Stimulated activated CD8-positive, alpha-beta memory T cell treated with anti-CD3 and anti-CD28 coated beads, Interleukin-15, amount 100 ng/mL, for 1 hour (primary cell): Measurements from ENCODE around the gene RBFOX2.
"Not testable (repeated sequence)": the region's sequence is repeated elsewhere in the genome, so short reads cannot be mapped to it uniquely, and the experiment has no call there.

ENCODE experiments used
- DNase-seq: peaks from one replicate; pipeline ENCODE4 v3.0.0-alpha.2; 2020; ENCODE audit warnings: low read depth

RBFOX2 gene

DNA sequence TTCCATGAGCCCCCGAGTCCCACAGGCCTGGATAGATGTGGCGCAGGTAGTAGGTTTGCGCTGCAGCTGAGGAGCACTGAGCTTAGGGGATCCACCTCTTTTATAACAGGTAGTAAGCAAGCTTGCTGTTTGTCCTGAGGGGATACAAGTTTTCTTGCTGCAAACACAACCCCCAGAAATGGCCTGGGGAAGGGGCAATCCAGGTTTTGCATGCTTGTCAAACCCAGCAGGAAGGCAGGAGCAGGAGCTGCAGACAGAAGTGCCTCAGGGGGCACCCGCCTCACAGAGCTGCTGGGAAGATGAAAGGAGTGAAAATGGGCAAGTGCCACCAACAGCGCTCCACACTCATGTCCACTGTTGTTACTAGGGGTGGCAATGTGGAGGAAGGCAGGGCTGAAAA, 292.5 kb downstream of the RBFOX2 start:
- DNase-seq: no peak

DNA sequence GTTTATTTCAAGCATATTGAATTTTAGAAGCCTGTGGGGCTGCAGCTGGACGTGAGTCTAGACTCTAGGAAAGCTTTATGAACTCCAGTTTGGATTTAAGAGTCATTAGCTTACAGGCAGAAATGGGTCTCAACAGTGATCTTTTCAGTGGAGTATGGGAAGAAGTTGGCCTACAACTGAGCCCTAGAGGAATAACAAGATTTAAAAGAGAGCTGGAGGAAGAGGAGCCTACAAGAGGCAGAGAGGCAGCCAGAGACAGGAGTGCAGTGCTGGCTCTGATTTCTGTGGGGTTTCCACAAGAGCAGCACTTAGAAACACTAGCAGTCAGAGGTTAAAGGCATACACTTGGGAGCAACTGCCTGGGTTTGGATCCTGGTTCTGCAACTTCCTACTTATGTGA, 293.1 kb downstream of the RBFOX2 start:
- no peak for DNase-seq

- no peak for DNase-seq
Measured at GRCh38 chr22:35734517-35734827, 294.2 kb downstream of the RBFOX2 start.

- no peak for DNase-seq
Measured at GRCh38 chr22:35733791-35734516, 294.7 kb downstream of the RBFOX2 start.

GRCh38 chr22:35733036-35733435, 295.6 kb downstream of the RBFOX2 start:
- no peak for DNase-seq

DNA sequence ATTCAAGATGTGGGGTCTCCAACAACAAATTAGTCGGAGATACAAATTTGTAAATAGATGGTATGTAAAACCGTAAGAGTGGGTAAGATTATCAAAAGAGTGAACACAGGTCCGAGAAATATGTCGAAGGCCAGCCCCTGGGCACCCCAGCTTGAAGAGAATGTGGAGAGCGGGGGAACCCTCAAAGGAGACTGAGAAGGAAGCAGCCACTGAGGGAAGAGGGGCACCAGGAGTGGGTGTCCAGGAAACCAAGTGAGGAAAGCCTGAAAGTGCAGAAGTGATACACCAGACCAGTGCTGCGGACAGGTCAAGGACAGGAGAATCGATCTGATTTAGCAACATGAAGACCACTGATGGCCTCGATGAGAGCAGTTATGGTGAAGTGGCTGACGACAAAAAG, 296.5 kb downstream of the RBFOX2 start:
- DNase-seq: no peak

GRCh38 chr22:35731321-35731720, 297.3 kb downstream of the RBFOX2 start:
- DNase-seq: no peak

DNA sequence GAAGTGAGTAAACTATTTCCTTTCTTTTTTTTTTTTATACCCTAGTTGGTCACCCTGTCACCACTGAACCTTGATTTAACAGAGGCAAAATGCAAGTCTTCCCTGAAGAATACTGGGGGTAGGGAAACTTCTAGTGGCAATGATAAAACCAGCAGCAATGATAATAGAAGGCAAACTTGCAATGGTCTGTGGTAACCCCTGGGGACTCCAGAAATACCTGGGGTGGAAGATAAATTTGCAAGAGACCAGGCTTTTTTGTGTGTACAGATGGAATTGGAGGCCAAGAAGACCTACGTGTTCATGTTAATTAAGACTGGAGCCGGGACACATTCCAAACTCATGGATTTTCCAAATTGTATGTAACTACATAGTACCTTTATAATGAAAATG, 299.3 kb downstream of the RBFOX2 start:
- DNase-seq: no peak

GRCh38 chr22:35728639-35729308, 299.9 kb downstream of the RBFOX2 start:
- DNase-seq: no peak

GRCh38 chr22:35727436-35727835, 301.2 kb downstream of the RBFOX2 start:
- DNase-seq: no peak

GRCh38 chr22:35726933-35727332, 301.7 kb downstream of the RBFOX2 start:
- DNase-seq: no peak

DNA sequence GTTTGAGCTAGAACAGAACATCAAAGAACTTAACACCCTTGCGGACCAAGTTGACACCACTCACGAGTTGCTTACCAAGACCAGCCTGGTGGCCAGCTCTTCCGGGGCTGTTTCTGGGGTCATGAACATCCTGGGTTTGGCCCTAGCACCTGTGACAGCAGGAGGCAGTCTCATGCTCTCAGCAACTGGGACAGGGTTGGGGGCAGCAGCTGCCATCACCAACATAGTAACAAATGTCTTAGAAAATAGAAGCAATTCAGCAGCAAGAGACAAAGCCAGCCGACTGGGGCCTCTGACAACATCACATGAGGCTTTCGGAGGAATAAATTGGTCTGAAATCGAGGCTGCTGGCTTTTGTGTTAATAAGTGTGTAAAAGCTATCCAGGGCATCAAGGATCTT, 302.2 kb downstream of the RBFOX2 start:
- DNase-seq: no peak

DNA sequence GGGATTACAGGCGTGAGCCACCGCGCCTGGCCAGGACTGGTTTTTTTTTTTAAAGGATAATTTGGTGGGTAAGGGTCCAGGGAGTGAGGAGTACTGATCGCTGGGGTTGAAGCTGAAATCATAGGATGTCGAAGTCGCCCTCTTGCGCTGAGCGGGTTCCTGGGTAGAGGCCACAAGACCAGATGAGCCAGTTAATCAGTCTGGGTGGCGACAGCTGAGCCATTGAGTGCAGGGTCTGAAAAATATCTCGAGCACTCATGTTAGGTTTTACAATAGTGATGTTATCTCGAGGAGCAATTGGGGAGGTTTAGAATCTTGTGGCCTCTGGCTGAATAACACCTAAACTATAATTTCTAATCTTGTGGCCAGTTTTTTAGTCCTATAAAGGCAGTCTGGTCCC, 303.1 kb downstream of the RBFOX2 start:
- DNase-seq: no peak

- no peak for DNase-seq
Measured at GRCh38 chr22:35721960-35722359, 306.7 kb downstream of the RBFOX2 start.

- DNase-seq: no peak
Measured at GRCh38 chr22:35719212-35719875, 309.3 kb downstream of the RBFOX2 start.

DNA sequence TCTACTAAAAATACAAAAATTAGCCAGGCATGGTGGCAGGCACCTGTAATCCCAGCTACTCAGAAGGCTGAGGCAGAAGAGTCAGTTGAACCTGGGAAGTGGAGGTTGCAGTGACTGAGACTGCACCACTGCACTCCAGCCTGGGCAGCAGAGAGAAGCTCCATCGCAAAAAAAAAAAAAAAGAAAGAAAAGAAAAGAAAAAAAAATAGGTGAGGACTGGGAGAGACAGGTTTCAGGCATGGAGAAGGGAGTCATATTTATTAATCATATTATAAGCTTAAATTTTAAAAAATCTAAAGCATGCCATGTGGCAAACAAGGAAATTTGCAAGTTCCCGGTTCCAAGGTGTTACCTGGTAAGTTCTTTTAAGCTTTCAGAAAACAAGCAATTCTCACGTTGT, 311.1 kb downstream of the RBFOX2 start, which contains the start of gene APOL5:
APOL5 (plus strand) TSS at position 301 of the 400 bp plus-strand sequence; CDS start at position 301, 0 bp downstream.
- no peak for DNase-seq

GRCh38 chr22:35712672-35713071, 316.0 kb downstream of the RBFOX2 start:
- no peak for DNase-seq

GRCh38 chr22:35711336-35711735, 317.3 kb downstream of the RBFOX2 start:
- DNase-seq: no peak

GRCh38 chr22:35708917-35709316, 319.7 kb downstream of the RBFOX2 start:
- no peak for DNase-seq

GRCh38 chr22:35708453-35708852, 320.2 kb downstream of the RBFOX2 start:
- no peak for DNase-seq

GRCh38 chr22:35705141-35705540, 323.5 kb downstream of the RBFOX2 start:
- DNase-seq: no peak

DNA sequence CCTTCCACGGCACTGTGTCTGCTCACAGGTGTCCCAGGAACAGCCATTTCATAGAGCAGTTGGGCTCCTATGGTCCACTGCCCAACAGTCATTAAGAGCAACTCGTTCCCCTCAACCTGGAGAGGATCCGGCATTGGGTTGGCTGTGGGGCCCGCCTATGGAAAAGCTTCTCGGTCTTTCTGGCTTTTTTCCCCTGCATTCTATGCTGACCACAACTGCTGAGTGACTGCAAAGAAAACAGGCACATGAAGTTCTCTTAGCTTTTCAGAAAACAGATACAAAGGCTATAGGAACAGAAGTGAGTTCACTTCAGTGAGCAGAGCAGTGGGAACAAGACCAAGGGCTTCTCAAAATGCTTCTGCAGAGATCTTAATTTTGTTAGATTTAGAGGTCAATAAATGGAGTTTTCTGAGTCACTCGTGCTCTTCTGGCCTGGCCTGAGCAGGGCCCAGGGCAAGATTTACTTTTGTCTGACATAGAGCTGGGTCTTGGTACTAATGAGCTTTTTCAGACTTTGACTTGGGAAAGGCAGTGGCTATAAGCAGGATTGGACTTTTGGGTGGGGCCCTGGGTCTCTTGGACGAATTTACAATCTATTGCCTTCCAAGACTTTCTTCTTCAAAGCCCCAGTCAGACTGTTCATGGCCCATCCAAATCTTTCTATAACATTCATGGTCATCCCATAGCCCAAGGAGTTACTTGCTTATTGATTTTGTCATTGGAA, 324.6 kb downstream of the RBFOX2 start:
- DNase-seq: no peak

GRCh38 chr22:35699852-35700251, 328.8 kb downstream of the RBFOX2 start:
- not testable (repeated sequence) for DNase-seq
